ENCODE data around the gene CUEDC1. TPM values are rescaled to one million over a fixed set of nuclear protein-coding genes. Genes with fewer than 3 reads are reported as not detected.

The CUEDC1 gene
- total RNA-seq, 2 donors from 2014 or later, result 0.21 to 0.82 TPM

- Mint-ChIP-seq H3K27ac (no peak overlapping the region), H3K36me3 (ENCODE audit: low read depth) (peaks cover 3% of the 10 kb centered on the region), H3K27me3 (peaks cover 34% of the 10 kb centered on the region), H3K4me1 (peaks cover 28% of the 10 kb centered on the region), H3K4me3 (no peak overlapping the region)
- ATAC-seq, result no peak
- DNase-seq, result no peak
- H3K9me3 ChIP-seq (ENCODE audit: control insufficient read depth, low read length, poor library complexity, severe bottlenecking), result no peaks in the 10 kb centered on the region
These were observed 7.0 kb downstream of the CUEDC1 start for GRCh38 chr17:57948169-57948554.

GRCh38 chr17:57947369-57947768 is 7.8 kb downstream of the CUEDC1 start:
- ATAC-seq, result no peak

GRCh38 chr17:57946798-57947358 is 8.3 kb downstream of the CUEDC1 start:
- H3K9me3 ChIP-seq (ENCODE audit: control insufficient read depth, low read length, poor library complexity, severe bottlenecking), result no peaks in the 10 kb centered on the region
- peak overlapping the region; percentile 98 for H3K27ac Mint-ChIP-seq
- H3K4me1 Mint-ChIP-seq, result peaks cover 25% of the 10 kb centered on the region
- DNase-seq (no peak), ATAC-seq (peak; percentile 85)
- peaks cover 31% of the 10 kb centered on the region for H3K27me3 Mint-ChIP-seq
- H3K4me3 Mint-ChIP-seq, result peak overlapping the region; percentile 97
- peaks cover 3% of the 10 kb centered on the region for H3K36me3 Mint-ChIP-seq (ENCODE audit: low read depth)

More at GRCh38 chr17:57947369-57947768, 7.8 kb downstream of the CUEDC1 start:
- H3K27me3 Mint-ChIP-seq, result peaks cover 31% of the 10 kb centered on the region
- H3K27ac Mint-ChIP-seq, result peak overlapping the region; percentile 98
- peak overlapping the region; percentile 97 for H3K4me3 Mint-ChIP-seq
- peaks cover 3% of the 10 kb centered on the region for H3K36me3 Mint-ChIP-seq (ENCODE audit: low read depth)
- H3K9me3 ChIP-seq (ENCODE audit: control insufficient read depth, low read length, poor library complexity, severe bottlenecking), result no peaks in the 10 kb centered on the region
- H3K4me1 Mint-ChIP-seq, result peaks cover 25% of the 10 kb centered on the region
- no peak for DNase-seq

DNA sequence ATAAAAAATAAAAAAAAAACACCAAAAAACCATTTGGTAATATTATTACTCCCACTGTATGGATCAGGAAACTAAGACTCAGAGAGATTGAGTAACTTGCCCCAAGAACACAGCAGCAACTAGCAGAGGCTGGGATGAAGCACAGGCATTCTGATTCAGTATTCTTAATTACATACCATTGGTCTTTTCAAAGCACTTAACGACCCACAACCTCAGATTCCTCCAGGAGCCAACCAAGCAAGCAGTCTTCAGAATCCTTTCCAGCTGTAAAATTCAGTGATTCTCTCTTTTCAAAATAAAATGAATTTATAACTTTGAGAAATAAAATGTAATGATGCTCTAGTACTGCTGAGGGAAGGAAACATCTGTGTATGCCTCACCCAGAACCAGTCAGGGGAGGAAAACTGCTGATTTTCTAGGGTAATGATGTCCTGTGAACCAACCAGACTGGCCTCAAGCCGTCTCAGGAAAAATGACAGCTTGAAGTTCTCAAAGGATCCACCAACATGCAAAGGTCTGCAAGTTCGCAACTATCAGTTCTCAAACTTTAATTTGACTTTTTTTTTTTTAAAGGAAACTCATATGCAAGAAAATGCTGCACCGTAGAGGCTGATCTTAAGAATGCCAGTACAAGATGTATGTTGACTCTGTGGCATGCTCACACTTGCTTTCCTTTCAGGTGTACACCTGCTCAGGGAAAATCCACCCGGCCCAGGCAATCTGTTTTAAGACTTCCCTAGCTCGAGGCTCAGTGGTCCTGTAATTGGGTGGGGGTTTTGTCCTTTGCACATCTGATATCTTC is 9.0 kb downstream of the CUEDC1 start:
- Mint-ChIP-seq H3K36me3 (ENCODE audit: low read depth) (peaks cover 3% of the 10 kb centered on the region), H3K27ac (peak overlapping the region; percentile 98), H3K27me3 (peaks cover 31% of the 10 kb centered on the region), H3K4me1 (peaks cover 25% of the 10 kb centered on the region), H3K4me3 (peak overlapping the region; percentile 97)
- DNase-seq (no peak), ATAC-seq (peak; percentile 54)
- H3K9me3 ChIP-seq (ENCODE audit: control insufficient read depth, low read length, poor library complexity, severe bottlenecking), result no peaks in the 10 kb centered on the region

DNA sequence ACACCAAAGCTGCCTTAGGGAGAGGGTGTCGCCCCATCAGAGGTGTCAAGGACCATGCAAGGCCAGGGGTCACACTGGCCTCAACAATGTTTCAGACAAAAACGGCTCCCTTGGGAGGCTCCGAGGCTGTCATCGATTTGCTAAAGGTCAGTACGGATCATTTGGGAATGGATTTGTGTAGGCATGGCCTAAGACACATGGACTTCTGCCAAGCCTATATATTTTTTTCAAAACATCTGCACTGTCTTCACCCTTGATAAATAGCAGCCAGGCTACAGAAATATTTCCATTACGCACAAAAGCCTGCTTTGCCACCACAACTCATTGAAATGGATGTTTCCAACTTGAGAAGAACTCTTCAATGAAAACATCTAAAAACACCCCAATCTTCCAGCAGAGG is 10.3 kb downstream of the CUEDC1 start:
- Mint-ChIP-seq H3K27ac (no peak overlapping the region), H3K4me1 (peaks cover 27% of the 10 kb centered on the region), H3K36me3 (ENCODE audit: low read depth) (peaks cover 3% of the 10 kb centered on the region), H3K4me3 (no peak overlapping the region), H3K27me3 (peaks cover 38% of the 10 kb centered on the region)
- ATAC-seq, result no peak
- DNase-seq, result no peak
- H3K9me3 ChIP-seq (ENCODE audit: control insufficient read depth, low read length, poor library complexity, severe bottlenecking), result no peaks in the 10 kb centered on the region

GRCh38 chr17:57943645-57944044 is 11.6 kb downstream of the CUEDC1 start:
- DNase-seq (no peak), ATAC-seq (no peak)
- H3K4me1 Mint-ChIP-seq, result peaks cover 24% of the 10 kb centered on the region
- peaks cover 3% of the 10 kb centered on the region for H3K36me3 Mint-ChIP-seq (ENCODE audit: low read depth)
- peak overlapping the region; percentile 56 for H3K27ac Mint-ChIP-seq
- H3K4me3 Mint-ChIP-seq, result no peak overlapping the region
- H3K9me3 ChIP-seq (ENCODE audit: control insufficient read depth, low read length, poor library complexity, severe bottlenecking), result no peaks in the 10 kb centered on the region
- peaks cover 43% of the 10 kb centered on the region for H3K27me3 Mint-ChIP-seq

DNA sequence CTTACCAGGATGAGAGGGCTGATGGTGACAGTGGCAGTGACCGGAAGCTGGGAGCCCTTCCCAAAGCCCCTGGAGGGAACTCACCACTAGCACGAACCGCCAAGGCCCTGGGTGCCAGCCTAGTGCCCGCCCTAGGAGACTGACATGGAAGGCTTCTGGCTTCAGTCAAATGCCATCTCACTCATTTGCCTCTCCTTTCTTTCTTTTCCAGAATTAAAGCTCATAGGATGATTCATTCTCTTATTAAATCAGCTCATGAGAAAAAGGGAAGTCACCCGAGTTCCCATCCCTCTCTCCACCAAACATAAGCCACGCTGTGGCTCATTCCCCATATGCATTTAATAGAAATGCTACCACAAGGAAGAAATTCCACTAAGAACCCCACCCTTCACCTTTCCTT is 12.1 kb downstream of the CUEDC1 start:
- DNase-seq (no peak), ATAC-seq (no peak)
- H3K36me3 Mint-ChIP-seq (ENCODE audit: low read depth), result peaks cover 3% of the 10 kb centered on the region
- peaks cover 41% of the 10 kb centered on the region for H3K27me3 Mint-ChIP-seq
- no peaks in the 10 kb centered on the region for H3K9me3 ChIP-seq (ENCODE audit: control insufficient read depth, low read length, poor library complexity, severe bottlenecking)
- peaks cover 19% of the 10 kb centered on the region for H3K4me1 Mint-ChIP-seq
- peak overlapping the region; percentile 56 for H3K27ac Mint-ChIP-seq
- H3K4me3 Mint-ChIP-seq, result no peak overlapping the region

DNA sequence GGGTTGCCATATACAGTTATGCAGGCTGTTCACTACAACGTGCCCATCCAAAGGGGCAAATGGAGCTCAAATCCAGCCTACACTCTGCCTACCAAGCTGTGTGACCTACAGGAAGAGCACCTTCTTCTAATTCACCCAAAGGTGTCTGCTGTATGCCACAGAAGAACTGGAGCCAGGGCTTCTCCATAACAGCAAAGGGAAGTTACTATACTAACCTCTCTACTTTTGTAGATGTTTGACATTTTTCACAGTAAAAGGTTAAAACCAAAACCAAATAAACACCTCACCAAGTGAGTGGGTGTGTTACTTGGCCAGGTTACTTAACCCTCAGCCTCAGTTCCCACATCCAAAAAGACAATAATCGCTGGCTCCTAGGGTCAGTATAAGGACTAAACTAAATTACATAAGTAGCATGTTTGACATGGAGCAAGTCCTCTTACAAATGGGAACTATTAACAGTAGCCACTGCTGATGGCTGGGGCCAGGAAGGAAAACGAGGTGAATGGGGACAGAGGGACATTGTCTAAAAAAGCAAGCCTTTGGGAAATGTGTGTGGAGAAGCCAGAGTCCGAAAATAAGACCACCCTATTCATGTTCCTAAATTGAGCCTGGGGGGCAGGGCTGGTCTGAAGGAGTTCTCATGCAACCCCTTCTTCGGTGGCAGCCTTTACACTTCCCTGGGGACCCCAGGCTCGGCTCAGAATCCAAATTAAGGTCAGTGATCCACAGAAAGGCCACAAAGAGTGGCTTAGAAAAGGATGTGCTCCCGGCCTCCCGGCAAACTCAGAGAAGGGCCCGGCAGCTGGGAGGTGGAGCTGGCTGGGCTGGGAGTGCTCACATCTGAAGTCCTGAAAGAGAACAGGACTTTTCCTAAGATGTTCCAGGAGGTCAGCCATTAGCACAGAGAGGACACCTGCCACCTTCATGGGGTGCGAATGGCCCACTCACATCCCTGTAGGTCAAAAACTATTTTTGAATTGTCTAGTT is 13.5 kb downstream of the CUEDC1 start:
- DNase-seq, result no peak
- H3K4me3 Mint-ChIP-seq, result no peak overlapping the region
- H3K27ac Mint-ChIP-seq, result no peak overlapping the region
- H3K36me3 Mint-ChIP-seq (ENCODE audit: low read depth), result peaks cover 3% of the 10 kb centered on the region
- no peaks in the 10 kb centered on the region for H3K9me3 ChIP-seq (ENCODE audit: control insufficient read depth, low read length, poor library complexity, severe bottlenecking)
- peaks cover 13% of the 10 kb centered on the region for H3K4me1 Mint-ChIP-seq
- H3K27me3 Mint-ChIP-seq, result peaks cover 38% of the 10 kb centered on the region
- no peak for ATAC-seq

DNA sequence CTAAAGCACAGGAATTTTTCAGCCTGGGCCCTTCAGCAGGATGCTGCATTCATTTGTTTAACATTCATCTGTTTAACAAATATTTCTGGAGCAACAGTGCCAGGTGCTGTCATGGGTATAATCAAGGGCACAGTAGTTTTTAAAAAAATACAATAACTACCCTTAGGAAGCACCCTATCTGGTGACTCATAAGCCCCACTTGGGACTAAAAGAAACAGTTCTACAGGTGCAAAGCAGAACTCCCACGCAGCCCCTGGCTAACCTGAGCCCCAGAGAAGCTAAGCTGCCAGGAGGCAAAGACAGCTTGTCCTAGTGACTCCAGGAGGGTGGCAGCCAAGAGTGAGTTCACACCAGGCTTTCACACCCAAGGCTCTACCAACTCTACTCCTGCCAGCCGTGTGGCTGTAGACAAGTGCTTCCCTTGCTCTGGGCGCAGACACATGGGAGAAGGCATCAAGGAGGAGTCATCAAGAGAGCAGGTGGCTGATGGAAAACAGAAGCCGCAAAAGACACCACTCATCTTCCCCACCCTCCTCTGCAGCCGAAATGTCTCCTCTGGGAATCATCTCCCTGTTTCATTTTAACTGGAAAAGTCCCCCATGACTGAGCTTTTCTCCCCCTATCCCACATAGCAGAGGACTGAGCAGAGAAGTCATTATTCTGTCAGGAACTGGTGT is 14.4 kb downstream of the CUEDC1 start:
- no peaks in the 10 kb centered on the region for H3K9me3 ChIP-seq (ENCODE audit: control insufficient read depth, low read length, poor library complexity, severe bottlenecking)
- peaks cover 11% of the 10 kb centered on the region for H3K4me1 Mint-ChIP-seq
- no peak overlapping the region for H3K4me3 Mint-ChIP-seq
- peaks cover 3% of the 10 kb centered on the region for H3K36me3 Mint-ChIP-seq (ENCODE audit: low read depth)
- H3K27me3 Mint-ChIP-seq, result peaks cover 34% of the 10 kb centered on the region
- no peak for DNase-seq
- ATAC-seq, result no peak
- H3K27ac Mint-ChIP-seq, result no peak overlapping the region

DNA sequence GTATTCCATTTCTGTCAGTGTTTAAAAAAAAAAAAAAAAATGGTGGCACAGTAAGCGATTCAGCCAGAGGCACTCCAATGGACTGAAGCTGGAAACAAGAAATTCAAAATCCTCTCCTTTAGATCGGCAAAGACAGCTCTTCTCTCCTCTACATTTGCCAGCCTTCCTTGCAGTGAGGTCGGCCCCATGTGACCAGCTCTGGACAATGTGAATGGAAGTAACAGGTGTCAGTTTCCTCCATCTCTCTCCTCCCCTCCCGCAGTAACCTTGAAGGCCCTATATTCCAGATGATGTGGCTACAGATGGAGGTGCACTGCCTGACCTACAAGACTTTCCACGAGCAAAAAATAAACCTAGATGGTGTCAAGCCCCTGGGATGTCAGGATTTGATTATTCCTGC is 15.0 kb downstream of the CUEDC1 start:
- no peak for ATAC-seq
- peaks cover 3% of the 10 kb centered on the region for H3K36me3 Mint-ChIP-seq (ENCODE audit: low read depth)
- peaks cover 34% of the 10 kb centered on the region for H3K27me3 Mint-ChIP-seq
- H3K4me3 Mint-ChIP-seq, result no peak overlapping the region
- no peak for DNase-seq
- H3K9me3 ChIP-seq (ENCODE audit: control insufficient read depth, low read length, poor library complexity, severe bottlenecking), result no peaks in the 10 kb centered on the region
- H3K27ac Mint-ChIP-seq, result no peak overlapping the region
- peaks cover 11% of the 10 kb centered on the region for H3K4me1 Mint-ChIP-seq

DNA sequence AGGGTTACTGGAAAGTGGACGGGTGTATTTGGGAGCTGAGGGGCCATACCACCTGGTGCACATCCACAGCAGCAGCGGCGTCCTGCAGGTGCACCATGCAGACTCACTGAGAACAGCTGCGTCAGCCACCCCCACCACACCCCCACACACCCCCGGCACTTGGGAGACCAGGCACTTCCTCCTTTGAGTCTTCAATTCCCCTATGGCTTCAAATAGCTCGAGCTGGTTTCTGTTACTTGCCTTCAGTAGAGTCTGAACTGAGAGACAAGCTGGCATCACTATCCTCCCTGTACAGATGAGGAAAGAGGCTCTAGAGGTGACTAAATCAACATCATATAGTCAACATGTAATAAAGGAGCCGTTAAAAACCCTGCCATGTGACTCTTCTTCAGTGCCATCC is 15.4 kb downstream of the CUEDC1 start:
- DNase-seq (no peak), ATAC-seq (peak; percentile 79)
- H3K27me3 Mint-ChIP-seq, result peaks cover 30% of the 10 kb centered on the region
- no peak overlapping the region for H3K4me3 Mint-ChIP-seq
- H3K9me3 ChIP-seq (ENCODE audit: control insufficient read depth, low read length, poor library complexity, severe bottlenecking), result no peaks in the 10 kb centered on the region
- no peak overlapping the region for H3K27ac Mint-ChIP-seq
- H3K4me1 Mint-ChIP-seq, result peaks cover 11% of the 10 kb centered on the region
- peaks cover 3% of the 10 kb centered on the region for H3K36me3 Mint-ChIP-seq (ENCODE audit: low read depth)

- H3K27me3 Mint-ChIP-seq, result peaks cover 17% of the 10 kb centered on the region
- no peaks in the 10 kb centered on the region for H3K9me3 ChIP-seq (ENCODE audit: control insufficient read depth, low read length, poor library complexity, severe bottlenecking)
- H3K36me3 Mint-ChIP-seq (ENCODE audit: low read depth), result no peaks in the 10 kb centered on the region
- H3K4me1 Mint-ChIP-seq, result peaks cover 8% of the 10 kb centered on the region
- H3K4me3 Mint-ChIP-seq, result no peak overlapping the region
- ATAC-seq (no peak), DNase-seq (no peak)
- no peak overlapping the region for H3K27ac Mint-ChIP-seq
These were observed 17.1 kb downstream of the CUEDC1 start for GRCh38 chr17:57938061-57938502.
